Smooth muscle cell (in vitro differentiated cells): ENCODE results near the gene DCAF17. TPM values are rescaled to one million over a fixed set of nuclear protein-coding genes. Genes with fewer than 3 reads are reported as not detected.

Source experiments
- DNase-seq: peaks from one replicate; lab custom pipeline; 2025; ENCODE audit not compliant: unreplicated experiment; lab: John Stamatoyannopoulos, UW
- H2AFZ ChIP-seq: fragments of 200-600 bp; sonication (generic); 2 replicates; pipeline ENCODE4 v1.6.0; 2016; ENCODE audit warnings: antibody characterized with exemption, low read depth, mild to moderate bottlenecking
- H3F3A ChIP-seq: fragments of 200-600 bp; sonication (generic); 2 replicates; pipeline ENCODE4 v1.6.0; 2017; ENCODE audit warnings: antibody characterized with exemption, low read depth
- H3K27ac ChIP-seq: fragments of 200-600 bp; sonication (generic); 2 replicates; pipeline ENCODE4 v1.5.1; 2016; ENCODE audit warnings: low read depth, mild to moderate bottlenecking
- H3K27me3 ChIP-seq: fragments of 200-600 bp; sonication (generic); 2 replicates; pipeline ENCODE4 v1.6.1; 2016; ENCODE audit warnings: low read depth, mild to moderate bottlenecking
- H3K36me3 ChIP-seq: fragments of 200-600 bp; sonication (generic); 2 replicates; pipeline ENCODE4 v1.5.1; 2016; ENCODE audit warnings: low read depth
- H3K4me1 ChIP-seq: fragments of 200-600 bp; sonication (generic); 2 replicates; pipeline ENCODE4 v1.5.1; 2016; ENCODE audit warnings: low read depth
- H3K4me2 ChIP-seq: fragments of 200-600 bp; sonication (generic); 2 replicates; pipeline ENCODE4 v1.6.0; 2016; ENCODE audit warnings: mild to moderate bottlenecking
- H3K4me3 ChIP-seq: fragments of 200-600 bp; sonication (generic); 2 replicates; pipeline ENCODE4 v1.5.1; 2016; ENCODE audit warnings: mild to moderate bottlenecking
- H3K79me2 ChIP-seq: fragments of 200-600 bp; sonication (generic); 2 replicates; pipeline ENCODE4 v1.6.0; 2016; ENCODE audit warnings: low read depth, mild to moderate bottlenecking
- H3K9ac ChIP-seq: fragments of 200-600 bp; sonication (generic); 2 replicates; pipeline ENCODE4 v1.6.0; 2016; ENCODE audit warnings: low read depth
- H3K9me3 ChIP-seq: fragments of 200-600 bp; sonication (generic); replicated peaks from 2 replicates; pipeline ENCODE4 v1.5.1; 2016; ENCODE audit warnings: low read depth
- H4K20me1 ChIP-seq: fragments of 200-600 bp; sonication (generic); 2 replicates; pipeline ENCODE4 v1.6.0; 2016; ENCODE audit warnings: low read depth
- WGBS: methylation state at CpG from one replicate; pipeline ENCODE4 v1.1.7; 2016; ENCODE audit warnings: low lambda C conversion rate; 5-methylcytosine and 5-hydroxymethylcytosine counted together
- polyA plus RNA-seq: library from polyadenylated mRNA; unstranded; fragments of >200 nt; fragmentation: Nextera tagmentation; extraction: Ambion mirVana; gene quantifications from 2 replicates; pipeline ENCODE4 v1.2.1, GENCODE V29; 2016
- small RNA-seq: library from RNA; depleted of rRNA; stranded (forward); fragments of <200 nt; gene quantifications from one replicate; pipeline ENCODE3, GENCODE V24; 2014
- total RNA-seq: library from RNA; depleted of rRNA; stranded (reverse); fragments of >200 nt; gene quantifications from 2 replicates; pipeline ENCODE4 v1.2.3, GENCODE V29; 2014
- TF ChIP-seq, protein P1 (sequence below): fragments of 200-600 bp; sonication (generic); IDR thresholded peaks from 2 replicates; pipeline ENCODE4 v1.5.1; 2017; ENCODE audit warnings: borderline replicate concordance, mild to moderate bottlenecking, antibody characterized with exemption; ENCODE audit not compliant: insufficient read depth, poor library complexity, severe bottlenecking

The DCAF17 gene
- total and polyA plus RNA-seq, 2 experiments from 2014 or later: 4.3 to 17.2 TPM

DNA sequence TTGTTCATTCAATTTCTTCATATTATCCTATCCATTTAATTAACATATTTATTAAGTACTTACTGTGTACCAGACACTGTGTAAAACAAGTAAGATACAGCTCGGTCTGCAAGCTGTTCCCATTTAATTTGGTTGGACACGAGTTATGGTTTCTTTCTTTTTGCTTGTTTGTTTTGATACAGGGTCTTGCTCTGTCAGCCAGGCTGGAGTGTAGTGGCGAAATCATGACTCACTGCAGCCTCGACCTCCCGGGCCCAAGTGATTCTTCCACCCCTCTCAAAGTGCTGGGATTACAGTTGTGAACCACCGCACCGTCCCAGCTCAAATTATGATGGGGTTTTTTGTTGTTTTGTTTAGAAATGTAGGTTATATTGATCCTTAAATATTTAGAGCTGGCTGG, 97.3 kb downstream of the DCAF17 start:
- Histone ChIP-seq H3K36me3 (no peaks in the 10 kb centered on the region), H2AFZ (no peak overlapping the region), H3K9me3 (no peaks in the 10 kb centered on the region), H3K27me3 (no peaks in the 10 kb centered on the region), H3K4me2 (peak overlapping the region; percentile 78), H3K4me1 (peaks cover 5% of the 10 kb centered on the region), H3K79me2 (peaks cover 8% of the 10 kb centered on the region), H3K4me3 (peak overlapping the region; percentile 21), H3F3A (peaks cover 12% of the 10 kb centered on the region), H3K9ac (peak overlapping the region; percentile 21), H4K20me1 (peaks cover 13% of the 10 kb centered on the region), H3K27ac (peak overlapping the region; percentile 72)
- no peak for DNase-seq
- TF ChIP-seq, protein P1, sequence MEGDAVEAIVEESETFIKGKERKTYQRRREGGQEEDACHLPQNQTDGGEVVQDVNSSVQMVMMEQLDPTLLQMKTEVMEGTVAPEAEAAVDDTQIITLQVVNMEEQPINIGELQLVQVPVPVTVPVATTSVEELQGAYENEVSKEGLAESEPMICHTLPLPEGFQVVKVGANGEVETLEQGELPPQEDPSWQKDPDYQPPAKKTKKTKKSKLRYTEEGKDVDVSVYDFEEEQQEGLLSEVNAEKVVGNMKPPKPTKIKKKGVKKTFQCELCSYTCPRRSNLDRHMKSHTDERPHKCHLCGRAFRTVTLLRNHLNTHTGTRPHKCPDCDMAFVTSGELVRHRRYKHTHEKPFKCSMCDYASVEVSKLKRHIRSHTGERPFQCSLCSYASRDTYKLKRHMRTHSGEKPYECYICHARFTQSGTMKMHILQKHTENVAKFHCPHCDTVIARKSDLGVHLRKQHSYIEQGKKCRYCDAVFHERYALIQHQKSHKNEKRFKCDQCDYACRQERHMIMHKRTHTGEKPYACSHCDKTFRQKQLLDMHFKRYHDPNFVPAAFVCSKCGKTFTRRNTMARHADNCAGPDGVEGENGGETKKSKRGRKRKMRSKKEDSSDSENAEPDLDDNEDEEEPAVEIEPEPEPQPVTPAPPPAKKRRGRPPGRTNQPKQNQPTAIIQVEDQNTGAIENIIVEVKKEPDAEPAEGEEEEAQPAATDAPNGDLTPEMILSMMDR: no peak
- WGBS: 16% methylated on average over 7 of the region's 7 CpGs

- Histone ChIP-seq H3K4me2 (peak overlapping the region; percentile 78), H3K27ac (peak overlapping the region; percentile 72), H3K9ac (peak overlapping the region; percentile 21), H3K4me3 (no peak overlapping the region), H3K4me1 (peaks cover 5% of the 10 kb centered on the region), H3K9me3 (no peaks in the 10 kb centered on the region), H4K20me1 (peaks cover 13% of the 10 kb centered on the region), H2AFZ (no peak overlapping the region), H3K36me3 (no peaks in the 10 kb centered on the region), H3K79me2 (peaks cover 3% of the 10 kb centered on the region), H3F3A (peaks cover 12% of the 10 kb centered on the region), H3K27me3 (no peaks in the 10 kb centered on the region)
- DNase-seq: no peak
- TF ChIP-seq, protein P1: no peak
- WGBS: 42% methylated on average over 3 of the region's 3 CpGs
These were observed 97.9 kb downstream of the DCAF17 start for GRCh38 chr2:171531836-171532450.

GRCh38 chr2:171533331-171533730, 99.3 kb downstream of the DCAF17 start:
- H3K4me2 ChIP-seq: no peak overlapping the region
- H3K4me1 ChIP-seq: peaks cover 5% of the 10 kb centered on the region
- no peak overlapping the region for H2AFZ ChIP-seq
- 100% methylated on average over 1 of the region's 1 CpG for WGBS
- H3K9me3 ChIP-seq: no peaks in the 10 kb centered on the region
- TF ChIP-seq, protein P1: no peak
- H3K36me3 ChIP-seq: no peaks in the 10 kb centered on the region
- H3K4me3 ChIP-seq: no peak overlapping the region
- no peak overlapping the region for H3K27ac ChIP-seq
- peaks cover 12% of the 10 kb centered on the region for H3F3A ChIP-seq
- no peak for DNase-seq
- peaks cover 3% of the 10 kb centered on the region for H3K79me2 ChIP-seq
- H3K27me3 ChIP-seq: no peaks in the 10 kb centered on the region
- peaks cover 13% of the 10 kb centered on the region for H4K20me1 ChIP-seq
- H3K9ac ChIP-seq: no peak overlapping the region

Small RNA genes lying within 50 kb of the gene (small RNA-seq; reads per million reads assigned to genes)
- 0.11 reads per million for gene AC007969.2

Other genes with a start within 250 kb of the DCAF17 start
- gene METTL8, start 236 bp upstream of the DCAF17 start, total RNA-seq: 26.8 and 29.2 TPM in 2 replicates
- gene METTL8, start 236 bp upstream of the DCAF17 start, polyA plus RNA-seq: 14.5 and 20.9 TPM in 2 replicates
- 61.5 and 77.8 TPM in 2 replicates for gene CYBRD1, start 88.2 kb downstream of the DCAF17 start, total RNA-seq
- gene CYBRD1, start 88.2 kb downstream of the DCAF17 start, polyA plus RNA-seq: 33.3 and 41.3 TPM in 2 replicates